Measurements from ENCODE around the gene SV2B. TPM values are rescaled to one million over a fixed set of nuclear protein-coding genes. Genes with fewer than 3 reads are reported as not detected.

SV2B gene
- total RNA-seq, 1 experiment from 2014 or later: not detected

DNA sequence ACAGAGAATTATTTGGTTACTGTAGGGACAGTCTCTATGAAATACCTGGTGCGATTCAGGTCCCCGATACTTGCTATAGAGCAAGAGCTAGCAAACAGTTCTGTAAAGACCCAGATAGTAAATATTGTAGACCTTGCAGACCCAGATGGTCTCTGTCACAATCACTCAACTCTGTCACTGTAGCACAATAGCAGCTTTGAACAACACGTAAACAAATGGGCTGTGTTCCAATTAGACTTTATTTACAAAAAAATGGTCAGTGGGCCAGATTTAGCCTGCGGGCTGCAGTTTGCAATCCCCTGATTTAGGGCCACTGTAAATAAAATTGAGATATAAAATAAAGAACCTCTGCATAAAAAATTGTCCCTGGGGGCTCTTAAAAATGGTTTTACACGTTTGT lies 127.7 kb downstream of the SV2B start (continued):
- TF ChIP-seq ELF1 (IDR thresholded peaks at IDR 0.05; ENCODE audit: borderline replicate concordance, low read depth) (no peak), YY1 (IDR thresholded peaks at IDR 0.05; ENCODE audit: extremely low read depth, insufficient replicate concordance, low read depth, low read length) (no peak), TCF7L2 (IDR thresholded peaks at IDR 0.05; ENCODE audit: borderline replicate concordance, extremely low read depth, insufficient read depth, insufficient read length) (no peak), POLR2AphosphoS5 (IDR thresholded peaks at IDR 0.05; ENCODE audit: low read depth, low read length) (no peak)
- TF ChIP-seq, protein P1, sequence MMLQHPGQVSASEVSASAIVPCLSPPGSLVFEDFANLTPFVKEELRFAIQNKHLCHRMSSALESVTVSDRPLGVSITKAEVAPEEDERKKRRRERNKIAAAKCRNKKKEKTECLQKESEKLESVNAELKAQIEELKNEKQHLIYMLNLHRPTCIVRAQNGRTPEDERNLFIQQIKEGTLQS (IDR thresholded peaks at IDR 0.05): no peak
- TF ChIP-seq, protein P2, sequence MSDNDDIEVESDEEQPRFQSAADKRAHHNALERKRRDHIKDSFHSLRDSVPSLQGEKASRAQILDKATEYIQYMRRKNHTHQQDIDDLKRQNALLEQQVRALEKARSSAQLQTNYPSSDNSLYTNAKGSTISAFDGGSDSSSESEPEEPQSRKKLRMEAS (IDR thresholded peaks at IDR 0.05): no peak

DNA sequence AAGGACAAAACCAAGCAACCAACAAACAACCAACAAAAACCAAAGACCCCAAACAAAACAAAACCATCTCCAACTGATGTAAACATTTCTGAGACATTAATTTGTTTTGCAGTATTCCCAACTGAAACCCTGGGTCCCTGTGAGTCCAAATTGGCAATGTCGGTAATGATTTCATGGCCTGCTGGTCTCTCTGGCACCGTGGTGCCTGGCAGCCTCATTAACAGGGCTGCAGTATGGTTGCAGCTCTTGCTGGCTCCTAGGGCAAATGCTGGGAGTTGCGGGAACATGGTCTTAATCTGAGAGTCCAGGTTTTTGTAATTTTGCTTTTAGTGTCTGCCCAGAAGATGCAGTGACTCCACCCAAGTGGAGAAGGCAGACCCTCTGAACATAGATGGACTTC lies 128.3 kb downstream of the SV2B start:
- no TSS peak for BruUV-seq (replicated peaks)

More for the DNA sequence above, 128.3 kb downstream of the SV2B start:
- Histone ChIP-seq H3K9ac (ENCODE audit: low read length) (no peak overlapping the region), H3K27me3 (ENCODE audit: insufficient read depth, low read length) (peaks cover 47% of the 10 kb centered on the region), H3K9me2 (ENCODE audit: insufficient read depth) (no peaks in the 10 kb centered on the region), H3K4me2 (ENCODE audit: low read length) (no peak overlapping the region), H3K4me1 (ENCODE audit: control insufficient read depth in 1 of 2, insufficient read depth in 2 of 2, low read length in 2 of 2) (no peaks in the 10 kb centered on the region), H4K20me1 (ENCODE audit: insufficient read depth) (no peaks in the 10 kb centered on the region), H3K27ac (ENCODE audit: low read depth, low read length) (no peak overlapping the region), H3K79me2 (ENCODE audit: insufficient read depth, low read length) (no peaks in the 10 kb centered on the region), H3K4me3 (replicated peaks in 1 of 2; ENCODE audit: low read depth in 1 of 2, low read length in 2 of 2) (no peak overlapping the region), H2AFZ (ENCODE audit: low read depth, low read length, poor library complexity, severe bottlenecking) (no peak overlapping the region), H3K36me3 (ENCODE audit: control insufficient read depth in 1 of 2, insufficient read depth in 2 of 2, low read length in 2 of 2) (no peaks in the 10 kb centered on the region), H3K9me3 (ENCODE audit: control insufficient read depth in 1 of 2, insufficient read depth in 1 of 2, low read depth in 1 of 2, low read length in 2 of 2) (no peaks in the 10 kb centered on the region)
- ATAC-seq (no peak), DNase-seq (ENCODE audit: low read depth, low spot score) (no peak)
- ChIA-PET CTCF (no interaction called here), RAD21 (ENCODE audit: low non-redundant PET in 1 of 2, low total read pairs in 2 of 2, uncharacterized antibody in 2 of 2, unreplicated experiment in 2 of 2) (no interaction called here), POLR2A (no interaction called here)
- intact Hi-C loops (cut with micrococcal nuclease): no loop called here
- TF ChIP-seq SP1 (IDR thresholded peaks at IDR 0.05; ENCODE audit: low read depth) (no peak), ZNF274 (IDR thresholded peaks at IDR 0.05; ENCODE audit: low read depth, low read length) (no peak), EGR1 (IDR thresholded peaks at IDR 0.05; ENCODE audit: low read depth) (no peak), POLR2A (IDR thresholded peaks at IDR 0.05; ENCODE audit: borderline replicate concordance, extremely low read depth, insufficient read depth, insufficient read length) (no peak), FOSL1 (IDR thresholded peaks at IDR 0.05; ENCODE audit: low read depth) (no peak), JUND (IDR thresholded peaks at IDR 0.05) (no peak), ELF1 (IDR thresholded peaks at IDR 0.05; ENCODE audit: borderline replicate concordance, low read depth) (no peak), EZH2 (IDR thresholded peaks at IDR 0.05) (no peak), CBX3 (IDR thresholded peaks at IDR 0.05; ENCODE audit: low read depth) (no peak), SRF (IDR thresholded peaks at IDR 0.05; ENCODE audit: low read depth) (no peak), POLR2AphosphoS5 (IDR thresholded peaks at IDR 0.05; ENCODE audit: low read depth, low read length) (no peak)
- TF ChIP-seq, protein P3, sequence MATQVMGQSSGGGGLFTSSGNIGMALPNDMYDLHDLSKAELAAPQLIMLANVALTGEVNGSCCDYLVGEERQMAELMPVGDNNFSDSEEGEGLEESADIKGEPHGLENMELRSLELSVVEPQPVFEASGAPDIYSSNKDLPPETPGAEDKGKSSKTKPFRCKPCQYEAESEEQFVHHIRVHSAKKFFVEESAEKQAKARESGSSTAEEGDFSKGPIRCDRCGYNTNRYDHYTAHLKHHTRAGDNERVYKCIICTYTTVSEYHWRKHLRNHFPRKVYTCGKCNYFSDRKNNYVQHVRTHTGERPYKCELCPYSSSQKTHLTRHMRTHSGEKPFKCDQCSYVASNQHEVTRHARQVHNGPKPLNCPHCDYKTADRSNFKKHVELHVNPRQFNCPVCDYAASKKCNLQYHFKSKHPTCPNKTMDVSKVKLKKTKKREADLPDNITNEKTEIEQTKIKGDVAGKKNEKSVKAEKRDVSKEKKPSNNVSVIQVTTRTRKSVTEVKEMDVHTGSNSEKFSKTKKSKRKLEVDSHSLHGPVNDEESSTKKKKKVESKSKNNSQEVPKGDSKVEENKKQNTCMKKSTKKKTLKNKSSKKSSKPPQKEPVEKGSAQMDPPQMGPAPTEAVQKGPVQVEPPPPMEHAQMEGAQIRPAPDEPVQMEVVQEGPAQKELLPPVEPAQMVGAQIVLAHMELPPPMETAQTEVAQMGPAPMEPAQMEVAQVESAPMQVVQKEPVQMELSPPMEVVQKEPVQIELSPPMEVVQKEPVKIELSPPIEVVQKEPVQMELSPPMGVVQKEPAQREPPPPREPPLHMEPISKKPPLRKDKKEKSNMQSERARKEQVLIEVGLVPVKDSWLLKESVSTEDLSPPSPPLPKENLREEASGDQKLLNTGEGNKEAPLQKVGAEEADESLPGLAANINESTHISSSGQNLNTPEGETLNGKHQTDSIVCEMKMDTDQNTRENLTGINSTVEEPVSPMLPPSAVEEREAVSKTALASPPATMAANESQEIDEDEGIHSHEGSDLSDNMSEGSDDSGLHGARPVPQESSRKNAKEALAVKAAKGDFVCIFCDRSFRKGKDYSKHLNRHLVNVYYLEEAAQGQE (IDR thresholded peaks at IDR 0.05; ENCODE audit: low read depth): no peak
- TF ChIP-seq, protein P4, sequence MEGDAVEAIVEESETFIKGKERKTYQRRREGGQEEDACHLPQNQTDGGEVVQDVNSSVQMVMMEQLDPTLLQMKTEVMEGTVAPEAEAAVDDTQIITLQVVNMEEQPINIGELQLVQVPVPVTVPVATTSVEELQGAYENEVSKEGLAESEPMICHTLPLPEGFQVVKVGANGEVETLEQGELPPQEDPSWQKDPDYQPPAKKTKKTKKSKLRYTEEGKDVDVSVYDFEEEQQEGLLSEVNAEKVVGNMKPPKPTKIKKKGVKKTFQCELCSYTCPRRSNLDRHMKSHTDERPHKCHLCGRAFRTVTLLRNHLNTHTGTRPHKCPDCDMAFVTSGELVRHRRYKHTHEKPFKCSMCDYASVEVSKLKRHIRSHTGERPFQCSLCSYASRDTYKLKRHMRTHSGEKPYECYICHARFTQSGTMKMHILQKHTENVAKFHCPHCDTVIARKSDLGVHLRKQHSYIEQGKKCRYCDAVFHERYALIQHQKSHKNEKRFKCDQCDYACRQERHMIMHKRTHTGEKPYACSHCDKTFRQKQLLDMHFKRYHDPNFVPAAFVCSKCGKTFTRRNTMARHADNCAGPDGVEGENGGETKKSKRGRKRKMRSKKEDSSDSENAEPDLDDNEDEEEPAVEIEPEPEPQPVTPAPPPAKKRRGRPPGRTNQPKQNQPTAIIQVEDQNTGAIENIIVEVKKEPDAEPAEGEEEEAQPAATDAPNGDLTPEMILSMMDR (IDR thresholded peaks at IDR 0.05 in 2 of 3, conservative IDR thresholded peaks at IDR 0.05 in 1 of 3; ENCODE audit: borderline replicate concordance in 1 of 3, insufficient read depth in 1 of 3, low read depth in 2 of 3, low read length in 2 of 3): no peak
- TF ChIP-seq, protein P5, sequence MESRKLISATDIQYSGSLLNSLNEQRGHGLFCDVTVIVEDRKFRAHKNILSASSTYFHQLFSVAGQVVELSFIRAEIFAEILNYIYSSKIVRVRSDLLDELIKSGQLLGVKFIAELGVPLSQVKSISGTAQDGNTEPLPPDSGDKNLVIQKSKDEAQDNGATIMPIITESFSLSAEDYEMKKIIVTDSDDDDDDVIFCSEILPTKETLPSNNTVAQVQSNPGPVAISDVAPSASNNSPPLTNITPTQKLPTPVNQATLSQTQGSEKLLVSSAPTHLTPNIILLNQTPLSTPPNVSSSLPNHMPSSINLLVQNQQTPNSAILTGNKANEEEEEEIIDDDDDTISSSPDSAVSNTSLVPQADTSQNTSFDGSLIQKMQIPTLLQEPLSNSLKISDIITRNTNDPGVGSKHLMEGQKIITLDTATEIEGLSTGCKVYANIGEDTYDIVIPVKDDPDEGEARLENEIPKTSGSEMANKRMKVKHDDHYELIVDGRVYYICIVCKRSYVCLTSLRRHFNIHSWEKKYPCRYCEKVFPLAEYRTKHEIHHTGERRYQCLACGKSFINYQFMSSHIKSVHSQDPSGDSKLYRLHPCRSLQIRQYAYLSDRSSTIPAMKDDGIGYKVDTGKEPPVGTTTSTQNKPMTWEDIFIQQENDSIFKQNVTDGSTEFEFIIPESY (IDR thresholded peaks at IDR 0.05; ENCODE audit: extremely low read depth, insufficient replicate concordance, low read length): no peak
- TF ChIP-seq, protein P1 (IDR thresholded peaks at IDR 0.05): no peak
